Measurements from ENCODE around the gene SKP2. TPM values are rescaled to one million over a fixed set of nuclear protein-coding genes. Genes with fewer than 3 reads are reported as not detected.

Gene SKP2
- total RNA-seq, 4 donors from 2014 or later = 10.3 to 41.5 (median 23.6) TPM

- TF ChIP-seq POLR2A (IDR thresholded peaks at IDR 0.05) (no peak), CTCF (IDR thresholded peaks at IDR 0.05) (no peak)
- H3K9me3 ChIP-seq = no peaks in the 10 kb centered on the region
- intact Hi-C loops (cut with DNase I) = no loop called here
- H3K27me3 ChIP-seq = no peaks in the 10 kb centered on the region
- no peak for DNase-seq
- 86 to 95% methylated on average over 4 of the region's 4 CpGs for WGBS, 2 donors
- no peak overlapping the region for H3K4me3 ChIP-seq
- H3K27ac ChIP-seq = no peak overlapping the region
- H3K36me3 ChIP-seq = peaks cover 0 to 27% (median 0%) of the 10 kb centered on the region in 3 donors
- peaks cover 0 to 19% (median 2%) of the 10 kb centered on the region in 3 donors for H3K4me1 ChIP-seq
These were observed 6.6 kb upstream of the SKP2 start for GRCh38 chr5:36145311-36145710.

GRCh38 chr5:36146390-36146789 lies 5.5 kb upstream of the SKP2 start:
- 63% methylated on average over 3 of the region's 3 CpGs for WGBS, 2 donors

GRCh38 chr5:36147681-36148080 lies 4.2 kb upstream of the SKP2 start:
- WGBS, 2 donors = 80 to 89% methylated on average over 2 of the region's 2 CpGs
- Histone ChIP-seq H3K9me3 (no peaks in the 10 kb centered on the region), H3K27ac (no peak overlapping the region), H3K27me3 (no peaks in the 10 kb centered on the region), H3K36me3 (peaks cover 0 to 3% (median 0%) of the 10 kb centered on the region in 3 donors), H3K4me3 (no peak overlapping the region), H3K4me1 (peaks cover 0 to 32% (median 9%) of the 10 kb centered on the region in 3 donors)
- no peak for DNase-seq
- intact Hi-C loops (cut with DNase I) = no loop called here
- TF ChIP-seq POLR2A (IDR thresholded peaks at IDR 0.05) (no peak), CTCF (IDR thresholded peaks at IDR 0.05) (no peak)

More at GRCh38 chr5:36146390-36146789, 5.5 kb upstream of the SKP2 start:
- no peak overlapping the region for H3K4me3 ChIP-seq
- H3K36me3 ChIP-seq = peaks cover 0 to 16% (median 0%) of the 10 kb centered on the region in 3 donors
- H3K9me3 ChIP-seq = no peaks in the 10 kb centered on the region
- intact Hi-C loops (cut with DNase I) = no loop called here
- TF ChIP-seq POLR2A (IDR thresholded peaks at IDR 0.05) (no peak), CTCF (IDR thresholded peaks at IDR 0.05) (no peak)
- peaks cover 0 to 27% (median 8%) of the 10 kb centered on the region in 3 donors for H3K4me1 ChIP-seq
- DNase-seq = no peak
- no peaks in the 10 kb centered on the region for H3K27me3 ChIP-seq
- H3K27ac ChIP-seq = no peak overlapping the region

DNA sequence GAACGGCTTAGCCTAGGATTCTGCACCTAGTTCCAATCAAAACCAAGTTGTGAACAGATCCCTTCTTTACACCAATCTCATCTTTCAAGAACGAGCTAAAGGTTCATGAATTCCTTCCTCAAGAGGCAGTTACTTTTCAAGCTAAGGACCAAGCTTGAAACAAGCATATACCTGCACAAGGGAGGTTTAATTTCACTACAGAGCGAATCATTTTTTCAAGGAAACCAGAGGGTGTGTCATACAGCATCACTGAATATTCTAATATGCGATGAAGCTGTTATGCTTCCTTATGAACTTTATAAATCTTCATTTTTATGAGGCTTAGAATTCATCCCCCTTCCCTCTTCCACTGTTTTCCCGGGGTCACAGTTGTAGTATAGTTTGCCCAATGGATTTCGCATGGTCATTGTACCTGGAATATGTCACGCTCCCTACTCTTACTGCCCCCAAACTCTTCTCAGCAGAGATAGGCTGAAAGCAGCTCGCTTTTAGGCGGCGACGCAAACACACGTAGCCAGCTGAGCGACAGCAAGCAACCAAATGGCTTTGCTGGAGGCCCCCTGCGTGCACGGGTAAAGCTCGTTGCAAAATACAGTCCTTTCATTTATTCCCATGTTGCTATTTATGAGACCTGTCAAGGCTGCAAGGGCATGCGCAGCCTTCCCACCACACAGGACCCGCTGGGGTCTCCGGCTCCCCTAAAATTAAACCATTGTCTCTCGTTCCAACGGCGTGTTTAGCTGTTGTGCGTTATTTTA lies 1.1 kb upstream of the SKP2 start:
- H3K36me3 ChIP-seq = peaks cover 0 to 15% (median 0%) of the 10 kb centered on the region in 3 donors
- WGBS, 2 donors = 2 to 3% methylated on average over 19 to 23 of the region's 23 CpGs
- intact Hi-C loops (cut with DNase I) = no loop called here
- peak overlapping the region; percentile 89 to 92 (median 91) for H3K27ac ChIP-seq
- no peaks in the 10 kb centered on the region for H3K27me3 ChIP-seq
- TF ChIP-seq POLR2A (IDR thresholded peaks at IDR 0.05) = peak in 1 of 4 donors; percentile 5
- no peak for TF ChIP-seq CTCF (IDR thresholded peaks at IDR 0.05)
- peak overlapping the region; percentile 89 to 95 (median 92) for H3K4me3 ChIP-seq
- DNase-seq = no peak
- H3K9me3 ChIP-seq = no peaks in the 10 kb centered on the region
- peaks cover 0 to 58% (median 24%) of the 10 kb centered on the region in 3 donors for H3K4me1 ChIP-seq
